ENCODE measurements around the gene FAF1. TPM values are rescaled to one million over a fixed set of nuclear protein-coding genes. Genes with fewer than 3 reads are reported as not detected.
A peak's percentile ranks its signal among the peaks of the same experiment; 100 is the strongest.

FAF1 gene
- total RNA-seq, 3 donors from 2014 or later, result 59.8 to 64.2 (median 60.1) TPM

DNA sequence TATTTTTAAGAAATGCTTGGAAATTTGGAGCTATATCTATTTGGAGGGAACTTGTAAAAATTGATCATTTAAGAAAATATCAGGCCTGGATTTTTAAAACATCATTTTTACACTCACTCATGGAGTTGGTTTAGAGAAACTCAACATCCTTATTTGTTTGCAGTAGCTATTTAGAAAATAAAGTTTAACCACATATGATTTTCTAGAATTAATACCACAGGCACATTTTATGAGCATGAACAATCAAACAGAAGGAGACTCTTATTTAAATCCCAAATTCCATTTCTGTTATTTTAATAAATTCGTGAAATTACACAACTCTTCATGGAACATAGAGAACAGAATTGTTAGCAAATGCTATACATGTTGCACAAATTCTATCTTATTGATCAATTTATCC, 13.2 kb upstream of the FAF1 start:
- DNase-seq, result no peak
- H3K27me3 Mint-ChIP-seq (ENCODE audit: low read depth), result peaks cover 20% of the 10 kb centered on the region
- no peak for ATAC-seq
- peaks cover 27% of the 10 kb centered on the region for H3K4me1 Mint-ChIP-seq (ENCODE audit: low read depth)
- no peaks in the 10 kb centered on the region for H3K9me3 Mint-ChIP-seq
- H3K4me3 Mint-ChIP-seq, result no peak overlapping the region
- no peaks in the 10 kb centered on the region for H3K36me3 Mint-ChIP-seq (ENCODE audit: insufficient read depth)

DNA sequence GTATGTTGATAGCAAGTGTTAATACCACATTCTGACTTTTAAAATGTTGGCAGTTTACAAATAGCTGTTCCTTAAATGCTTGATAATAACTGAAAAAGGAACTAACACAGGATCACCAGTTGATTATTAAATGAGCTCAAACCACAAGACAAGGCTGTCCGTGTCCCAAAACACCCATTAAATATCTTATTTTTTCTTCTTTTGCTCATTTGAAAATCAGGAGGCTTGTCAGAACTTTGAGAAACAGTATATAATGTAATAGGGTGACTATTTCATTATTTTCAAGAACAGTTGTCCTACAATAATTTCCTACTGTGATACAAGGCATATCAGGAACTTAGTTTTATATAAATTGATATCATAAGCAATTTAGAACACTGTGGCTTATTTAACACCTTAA, 12.7 kb upstream of the FAF1 start:
- Mint-ChIP-seq H3K4me3 (no peak overlapping the region), H3K4me1 (ENCODE audit: low read depth) (peaks cover 28% of the 10 kb centered on the region), H3K9me3 (no peaks in the 10 kb centered on the region), H3K27me3 (ENCODE audit: low read depth) (peaks cover 20% of the 10 kb centered on the region), H3K36me3 (ENCODE audit: insufficient read depth) (no peaks in the 10 kb centered on the region)
- ATAC-seq, result no peak
- DNase-seq, result no peak

DNA sequence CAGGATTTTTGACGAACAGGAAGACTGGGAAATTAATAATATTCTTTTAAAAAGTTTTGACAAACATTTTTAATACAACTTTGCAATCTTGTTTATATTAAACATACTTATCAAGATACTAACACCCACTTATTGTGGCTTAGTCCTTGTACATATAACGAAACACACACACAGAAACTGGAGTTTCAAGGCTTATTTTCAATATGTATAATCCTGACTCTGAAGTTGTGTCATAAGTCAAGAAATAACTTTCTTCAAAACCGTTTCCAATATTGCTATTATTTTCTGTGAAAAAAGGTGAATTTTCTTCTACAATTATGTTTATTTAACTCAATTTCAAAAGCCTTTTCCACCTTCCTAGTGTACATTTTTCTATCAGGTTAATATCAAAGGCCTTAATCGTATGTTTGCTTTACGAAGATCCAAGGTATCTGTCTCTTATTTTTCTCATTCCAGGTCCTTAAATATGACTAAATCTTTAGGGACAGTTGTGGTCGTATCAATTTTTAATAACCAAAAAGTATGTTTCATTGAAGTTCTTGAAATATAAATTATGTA, 11.8 kb upstream of the FAF1 start:
- DNase-seq (no peak), ATAC-seq (no peak)
- Mint-ChIP-seq H3K27me3 (ENCODE audit: low read depth) (peaks cover 20% of the 10 kb centered on the region), H3K4me1 (ENCODE audit: low read depth) (peaks cover 31% of the 10 kb centered on the region), H3K9me3 (no peaks in the 10 kb centered on the region), H3K36me3 (ENCODE audit: insufficient read depth) (no peaks in the 10 kb centered on the region), H3K4me3 (no peak overlapping the region)

DNA sequence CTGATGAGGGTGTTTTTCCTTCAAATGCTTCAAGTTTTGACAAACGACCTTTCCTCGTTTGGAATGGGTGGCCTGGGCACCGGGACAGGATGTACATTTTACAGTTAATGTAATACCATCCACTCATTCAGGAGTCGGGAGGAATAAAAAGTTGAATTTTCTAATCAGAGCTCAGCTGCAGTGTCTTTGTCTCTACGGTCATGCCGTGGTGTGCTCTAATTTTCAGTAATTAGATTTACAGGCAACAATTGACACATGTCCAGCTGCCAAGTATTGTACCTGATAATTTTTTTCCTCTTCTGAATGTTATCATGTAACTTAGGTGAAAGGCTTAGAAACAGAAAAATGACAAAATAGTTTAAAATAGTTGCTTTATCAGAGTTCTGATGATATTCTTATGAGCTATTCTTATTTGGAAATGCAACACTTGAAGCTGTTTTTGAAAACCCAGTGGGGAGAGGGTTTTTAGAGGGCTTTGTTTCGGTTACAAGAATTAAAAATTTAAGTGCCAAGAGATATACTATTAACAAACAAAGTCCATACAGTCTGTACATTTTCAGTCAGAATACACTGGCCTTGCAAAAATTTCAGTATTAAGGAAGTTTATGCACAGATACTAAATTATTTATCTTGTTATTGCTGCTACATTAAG, 11.0 kb upstream of the FAF1 start:
- DNase-seq, result no peak
- Mint-ChIP-seq H3K4me1 (ENCODE audit: low read depth) (peaks cover 23% of the 10 kb centered on the region), H3K27me3 (ENCODE audit: low read depth) (peaks cover 12% of the 10 kb centered on the region), H3K36me3 (ENCODE audit: insufficient read depth) (no peaks in the 10 kb centered on the region), H3K9me3 (no peaks in the 10 kb centered on the region), H3K4me3 (peak overlapping the region; percentile 99)
- no peak for ATAC-seq

DNA sequence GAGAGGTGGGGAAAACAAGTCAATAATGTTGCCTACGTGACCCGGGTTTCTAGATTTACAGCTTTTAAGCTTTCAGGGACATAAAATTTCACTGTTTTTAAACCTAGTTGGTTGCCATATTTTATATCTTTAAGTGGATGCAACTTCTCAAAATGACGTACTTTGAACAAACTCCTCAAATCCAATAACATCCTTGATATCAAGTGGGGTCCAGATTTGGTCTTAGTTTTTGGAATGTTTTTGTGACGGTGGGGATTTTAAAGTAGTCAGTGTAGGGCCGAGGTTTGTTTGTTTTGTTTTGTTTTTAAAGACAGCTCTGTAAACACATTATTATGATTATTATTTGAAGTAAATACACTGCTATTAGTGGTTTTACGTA, 10.4 kb upstream of the FAF1 start:
- peaks cover 22% of the 10 kb centered on the region for H3K4me1 Mint-ChIP-seq (ENCODE audit: low read depth)
- no peaks in the 10 kb centered on the region for H3K9me3 Mint-ChIP-seq
- no peaks in the 10 kb centered on the region for H3K36me3 Mint-ChIP-seq (ENCODE audit: insufficient read depth)
- H3K4me3 Mint-ChIP-seq, result peak overlapping the region; percentile 99
- H3K27me3 Mint-ChIP-seq (ENCODE audit: low read depth), result peaks cover 11% of the 10 kb centered on the region
- DNase-seq (no peak), ATAC-seq (no peak)

DNA sequence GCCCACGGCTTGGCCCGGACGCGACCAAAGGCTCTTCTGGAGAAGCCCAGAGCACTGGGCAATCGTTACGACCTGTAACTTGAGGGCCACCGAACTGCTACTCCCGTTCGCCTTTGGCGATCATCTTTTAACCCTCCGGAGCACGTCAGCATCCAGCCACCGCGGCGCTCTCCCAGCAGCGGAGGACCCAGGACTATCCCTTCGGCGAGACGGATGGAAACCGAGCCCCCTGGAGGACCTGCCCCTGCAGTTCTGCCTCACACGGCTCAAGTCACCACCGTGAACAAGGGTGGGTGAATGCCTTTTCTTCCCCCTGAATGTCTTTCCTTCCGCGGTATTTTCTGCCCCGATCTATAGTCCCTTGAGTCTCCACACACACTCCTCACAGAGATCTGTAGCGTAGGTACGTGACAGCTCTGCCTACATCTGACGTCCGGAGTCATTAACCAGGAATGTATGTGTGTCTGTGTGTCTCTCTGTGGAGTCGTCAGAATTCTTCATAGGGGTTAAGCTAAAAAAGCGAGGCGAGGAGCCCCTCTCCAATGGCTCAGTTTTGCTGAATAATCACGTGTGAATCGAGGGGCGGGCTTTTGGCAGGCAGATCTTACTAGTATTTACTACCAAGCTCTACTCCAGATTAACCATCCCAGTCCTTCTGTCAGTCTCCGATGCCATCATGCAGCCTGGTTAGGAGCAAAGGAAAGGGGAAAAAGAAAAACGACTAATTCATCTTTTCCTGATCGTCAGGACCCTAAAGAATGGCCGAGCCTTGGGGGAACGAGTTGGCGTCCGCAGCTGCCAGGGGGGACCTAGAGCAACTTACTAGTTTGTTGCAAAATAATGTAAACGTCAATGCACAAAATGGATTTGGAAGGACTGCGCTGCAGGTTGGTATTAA, 9.8 kb upstream of the FAF1 start, which contains the start of gene CDKN2C:
Gene CDKN2C, plus strand, starts transcription at position 635 of the 898 bp plus-strand sequence. Its CDS starts 124 bp downstream, at position 759.
- peaks cover 22% of the 10 kb centered on the region for H3K4me1 Mint-ChIP-seq (ENCODE audit: low read depth)
- H3K9me3 Mint-ChIP-seq, result no peaks in the 10 kb centered on the region
- ATAC-seq (peak; percentile 31 to 32), DNase-seq (peak; percentile 26)
- peak within 1 kb of the TSS; percentile 99 for H3K4me3 Mint-ChIP-seq
- peaks cover 11% of the 10 kb centered on the region for H3K27me3 Mint-ChIP-seq (ENCODE audit: low read depth)
- no peaks in the 10 kb centered on the region for H3K36me3 Mint-ChIP-seq (ENCODE audit: insufficient read depth)

DNA sequence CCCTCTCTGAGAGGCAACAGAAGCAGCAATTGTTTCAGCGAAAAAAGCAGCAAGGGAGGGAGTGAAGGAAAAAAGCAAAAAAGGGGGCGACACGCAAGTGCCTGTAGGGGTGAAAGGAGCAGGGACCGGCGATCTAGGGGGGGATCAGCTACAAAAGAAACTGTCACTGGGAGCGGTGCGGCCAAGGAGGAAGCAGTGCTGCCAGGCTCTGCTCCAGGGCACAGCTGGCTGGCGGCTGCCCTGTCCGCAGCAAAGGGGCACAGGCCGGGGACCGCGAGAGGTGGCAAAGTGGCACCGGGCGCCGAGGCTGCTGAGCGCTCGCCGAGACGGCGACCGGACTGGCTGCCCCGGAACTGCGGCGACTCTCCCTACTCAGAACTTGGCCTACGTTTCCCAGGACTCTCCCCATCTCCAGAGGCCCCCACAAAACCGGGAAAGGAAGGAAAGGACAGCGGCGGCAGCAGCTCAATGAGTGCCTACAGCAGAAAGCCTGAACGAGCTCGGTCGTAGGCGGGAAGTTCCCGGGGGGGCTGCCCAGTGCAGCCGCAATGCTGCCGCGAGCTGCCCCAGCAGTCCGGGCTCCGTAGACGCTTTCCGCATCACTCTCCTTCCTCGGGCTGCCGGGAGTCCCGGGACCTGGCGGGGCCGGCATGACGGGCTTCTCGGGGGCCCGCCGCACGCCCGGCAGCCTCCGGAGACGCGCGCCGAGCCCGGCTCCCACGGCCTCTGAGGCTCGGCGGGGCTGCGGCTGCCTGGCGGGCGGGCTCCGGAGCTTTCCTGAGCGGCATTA, 8.9 kb upstream of the FAF1 start:
- peak; percentile 35 for DNase-seq
- Mint-ChIP-seq H3K9me3 (no peaks in the 10 kb centered on the region), H3K4me1 (ENCODE audit: low read depth) (peaks cover 22% of the 10 kb centered on the region), H3K27me3 (ENCODE audit: low read depth) (peaks cover 5% of the 10 kb centered on the region), H3K4me3 (peak overlapping the region; percentile 99), H3K36me3 (ENCODE audit: insufficient read depth) (no peaks in the 10 kb centered on the region)
- ATAC-seq, result peak; percentile 36 to 41

DNA sequence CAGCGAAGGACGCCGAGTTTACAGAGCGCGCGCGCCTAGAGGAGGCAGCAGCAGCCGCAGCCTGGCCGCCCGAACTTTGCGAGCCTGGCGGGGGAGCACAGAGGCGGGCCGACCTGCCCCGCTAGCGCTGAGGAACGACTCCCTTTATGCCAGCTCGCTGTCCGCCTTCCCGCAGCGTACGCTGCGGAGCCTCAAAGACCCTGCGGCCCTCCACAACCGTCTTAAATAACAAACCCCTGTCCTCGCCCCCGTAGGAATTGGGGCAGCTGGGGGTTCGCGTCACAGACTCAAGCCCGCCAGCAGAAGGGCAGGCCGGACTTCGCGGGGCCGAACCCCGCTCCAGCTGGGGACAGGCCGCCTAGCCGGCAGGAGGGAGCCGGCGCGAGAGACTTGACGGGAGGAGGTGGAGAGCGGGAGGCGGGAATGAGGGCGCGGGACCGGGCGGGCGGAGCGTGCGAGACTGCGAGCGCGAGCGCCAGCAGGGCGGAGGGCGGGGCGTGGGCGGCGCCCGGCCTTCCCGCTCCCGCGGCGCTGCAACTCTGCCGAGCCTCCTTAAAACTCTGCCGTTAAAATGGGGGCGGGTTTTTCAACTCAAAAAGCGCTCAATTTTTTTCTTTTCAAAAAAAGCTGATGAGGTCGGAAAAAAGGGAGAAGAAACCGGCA, 8.2 kb upstream of the FAF1 start:
- Mint-ChIP-seq H3K36me3 (ENCODE audit: insufficient read depth) (no peaks in the 10 kb centered on the region), H3K4me3 (peak overlapping the region; percentile 99), H3K27me3 (ENCODE audit: low read depth) (no peaks in the 10 kb centered on the region), H3K4me1 (ENCODE audit: low read depth) (peaks cover 22% of the 10 kb centered on the region), H3K9me3 (no peaks in the 10 kb centered on the region)
- DNase-seq (peak; percentile 73), ATAC-seq (peak; percentile 82)

DNA sequence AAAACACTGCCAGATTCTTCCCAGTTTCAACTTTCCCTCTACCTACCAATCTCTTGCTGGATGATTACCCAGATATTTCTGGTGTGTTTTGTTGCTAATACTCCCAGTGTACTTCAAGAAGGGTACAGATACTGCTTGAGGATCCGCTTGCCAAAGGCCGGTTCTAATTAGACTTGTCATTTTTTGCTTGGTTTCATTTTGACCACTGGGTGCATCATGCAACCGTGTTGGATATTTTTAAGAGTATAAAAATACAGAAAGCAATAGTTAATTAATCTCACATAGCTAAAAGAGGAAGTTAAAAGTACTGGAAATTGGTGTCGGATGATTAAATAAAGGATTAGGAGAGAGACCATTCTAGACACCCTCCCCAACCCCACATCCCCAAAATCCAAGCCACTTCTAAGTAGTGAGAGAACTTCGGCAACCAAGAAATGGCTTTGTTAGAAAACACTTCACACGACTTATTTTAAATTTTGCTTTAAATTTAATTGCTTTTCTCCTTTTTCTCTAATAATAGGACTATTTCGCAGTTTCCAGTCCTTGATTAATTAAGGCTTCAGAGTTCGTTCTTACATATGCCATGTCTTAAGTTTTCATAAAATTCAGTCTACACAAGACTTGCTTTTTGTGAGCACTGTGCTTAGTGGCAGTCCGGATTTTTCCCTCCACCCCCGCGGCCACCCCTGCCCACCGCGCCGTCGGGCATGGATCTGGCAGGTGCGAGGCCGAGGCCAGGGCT, 7.5 kb upstream of the FAF1 start:
- H3K9me3 Mint-ChIP-seq, result no peaks in the 10 kb centered on the region
- peak overlapping the region; percentile 99 for H3K4me3 Mint-ChIP-seq
- no peak for DNase-seq
- no peaks in the 10 kb centered on the region for H3K27me3 Mint-ChIP-seq (ENCODE audit: low read depth)
- peaks cover 22% of the 10 kb centered on the region for H3K4me1 Mint-ChIP-seq (ENCODE audit: low read depth)
- H3K36me3 Mint-ChIP-seq (ENCODE audit: insufficient read depth), result no peaks in the 10 kb centered on the region
- no peak for ATAC-seq

DNA sequence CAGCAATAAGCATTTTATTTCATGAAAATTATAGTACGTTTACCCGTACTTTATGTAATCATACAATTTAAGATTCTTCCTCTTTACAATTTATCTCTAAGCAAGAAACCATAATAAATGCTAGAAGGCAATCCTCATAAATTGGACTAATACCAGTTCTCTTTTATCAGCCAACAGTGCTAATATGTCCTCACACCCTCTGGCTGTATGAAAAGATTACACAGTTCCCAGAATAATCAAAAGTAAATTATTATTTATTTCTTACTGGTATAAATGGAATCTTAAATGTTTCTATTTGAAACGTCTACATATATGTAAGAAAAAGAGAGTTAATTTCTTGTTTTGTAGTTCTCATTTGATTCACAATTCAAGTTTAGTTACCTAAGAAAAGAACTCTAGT, 6.9 kb upstream of the FAF1 start:
- H3K27me3 Mint-ChIP-seq (ENCODE audit: low read depth), result no peaks in the 10 kb centered on the region
- no peaks in the 10 kb centered on the region for H3K36me3 Mint-ChIP-seq (ENCODE audit: insufficient read depth)
- H3K4me1 Mint-ChIP-seq (ENCODE audit: low read depth), result peaks cover 20% of the 10 kb centered on the region
- no peaks in the 10 kb centered on the region for H3K9me3 Mint-ChIP-seq
- DNase-seq (no peak), ATAC-seq (no peak)
- no peak overlapping the region for H3K4me3 Mint-ChIP-seq

DNA sequence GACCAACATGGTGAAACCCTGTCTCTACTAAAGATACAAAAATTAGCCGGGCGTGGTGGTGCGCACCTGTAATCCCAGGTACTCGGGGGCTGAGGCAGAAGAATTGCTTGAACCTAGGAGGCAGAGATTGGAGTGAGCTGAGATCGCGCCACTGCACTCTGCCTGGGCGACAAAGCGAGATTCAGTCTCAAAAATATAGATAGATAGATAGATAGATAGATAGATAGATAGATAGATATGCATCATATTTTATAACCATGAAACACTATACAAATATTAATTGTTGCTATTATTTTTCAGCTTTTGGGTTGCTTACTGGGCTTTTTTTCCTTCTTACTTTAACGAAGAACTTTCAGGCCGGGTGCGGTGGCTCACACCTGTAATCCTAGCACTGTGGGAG, 4.8 kb upstream of the FAF1 start:
- ATAC-seq (no peak), DNase-seq (no peak)
- Mint-ChIP-seq H3K36me3 (ENCODE audit: insufficient read depth) (no peaks in the 10 kb centered on the region), H3K9me3 (no peaks in the 10 kb centered on the region), H3K4me1 (ENCODE audit: low read depth) (peaks cover 14% of the 10 kb centered on the region), H3K27me3 (ENCODE audit: low read depth) (no peaks in the 10 kb centered on the region), H3K4me3 (no peak overlapping the region)

DNA sequence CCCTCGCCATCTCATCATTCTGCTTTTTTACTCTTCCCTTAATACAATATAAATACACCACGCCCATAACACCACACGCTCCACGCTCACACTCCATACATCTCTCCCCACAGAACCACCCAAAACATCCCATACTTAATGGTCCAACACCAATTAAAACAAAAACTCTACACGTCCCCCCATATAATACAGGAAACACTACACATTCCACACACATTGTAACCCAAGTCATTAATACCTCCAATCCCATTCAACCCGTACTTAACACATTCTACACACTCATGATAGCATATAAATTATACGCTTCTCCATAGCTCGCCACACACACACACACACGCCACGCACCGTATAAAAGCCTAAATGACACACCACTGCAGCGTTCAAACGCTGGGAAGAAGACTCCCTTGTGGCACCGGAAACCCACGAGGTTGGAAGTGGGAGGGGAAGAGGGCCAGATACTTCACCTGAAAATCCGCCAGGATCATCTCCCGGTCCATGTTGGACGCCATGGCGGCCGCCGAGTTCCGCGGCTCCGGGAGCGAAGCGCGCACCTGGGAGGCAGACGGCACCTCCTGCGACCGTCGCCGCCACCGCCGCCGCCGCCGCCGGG, 659 bp downstream of the FAF1 start:
- peak overlapping the region; percentile 89 for H3K4me3 Mint-ChIP-seq
- H3K27me3 Mint-ChIP-seq (ENCODE audit: low read depth), result no peaks in the 10 kb centered on the region
- no peaks in the 10 kb centered on the region for H3K36me3 Mint-ChIP-seq (ENCODE audit: insufficient read depth)
- H3K9me3 Mint-ChIP-seq, result no peaks in the 10 kb centered on the region
- H3K4me1 Mint-ChIP-seq (ENCODE audit: low read depth), result peaks cover 28% of the 10 kb centered on the region
- DNase-seq (peak; percentile 18), ATAC-seq (peak; percentile 23 to 44)

DNA sequence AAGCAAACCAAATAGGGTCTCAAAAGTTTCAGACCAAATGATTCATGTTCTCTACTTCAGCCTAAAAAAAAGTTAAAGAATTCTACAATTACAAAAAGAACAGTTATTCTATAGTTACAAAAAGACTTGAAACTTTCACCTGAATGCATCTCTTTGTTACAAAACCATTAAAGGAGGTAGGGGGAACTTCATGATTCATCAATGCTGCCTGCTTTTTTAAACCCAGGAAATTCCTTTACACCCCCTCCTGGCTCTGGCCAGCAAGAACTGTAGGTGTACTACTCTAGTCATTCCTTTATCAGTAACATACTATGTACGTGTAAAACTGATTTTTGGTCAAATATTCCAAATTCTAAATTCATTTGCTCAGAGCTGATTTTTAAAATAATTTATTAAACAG, 5.0 kb downstream of the FAF1 start:
- DNase-seq (no peak), ATAC-seq (no peak)
- H3K27me3 Mint-ChIP-seq (ENCODE audit: low read depth), result no peaks in the 10 kb centered on the region
- H3K36me3 Mint-ChIP-seq (ENCODE audit: insufficient read depth), result peaks cover 5% of the 10 kb centered on the region
- H3K9me3 Mint-ChIP-seq, result no peaks in the 10 kb centered on the region
- no peak overlapping the region for H3K4me3 Mint-ChIP-seq
- peaks cover 30% of the 10 kb centered on the region for H3K4me1 Mint-ChIP-seq (ENCODE audit: low read depth)
